ENCODE measurements around the gene ZNF248. TPM values are rescaled to one million over a fixed set of nuclear protein-coding genes. Genes with fewer than 3 reads are reported as not detected.

ZNF248 gene
- polyA plus RNA-seq, 4 donors: 1.1 to 22.1 (median 3.4) TPM

Other genes starting within 250 kb of the ZNF248 start
- gene ZNF25, start 119.0 kb upstream of the ZNF248 start, polyA plus RNA-seq: 1 to 10 TPM; 1.1 to 4.6 (median 2.6) TPM
- 10 to 100 TPM in 1 of 4 donors, 1 to 10 TPM in 3; 8.5 to 43.1 (median 8.9) TPM for gene ZNF33A, start 153.1 kb upstream of the ZNF248 start, polyA plus RNA-seq
- 10 to 100 TPM in 1 of 4 donors, 1 to 10 TPM in 3; 2.2 to 11.6 (median 3.5) TPM for gene ZNF37A, start 236.7 kb upstream of the ZNF248 start, polyA plus RNA-seq